Sigmoid colon (tissue), 4 donors: ENCODE results near the gene NEK2.

Experiments
- EP300 ChIP-seq, 4 donors: sonication (generic); formaldehyde crosslinking; IDR thresholded peaks; one replicate each; pipeline ENCODE4 v1.6.1; 2017; ENCODE audit warnings: antibody characterized with exemption in 4 of 4
- POLR2A ChIP-seq, 2 donors: fragments of 450-650 bp; IDR thresholded peaks; one replicate each; pipeline ENCODE4 v1.6.1; 2016; ENCODE audit warnings: antibody characterized with exemption in 2 of 2, mild to moderate bottlenecking in 2 of 2, moderate library complexity in 2 of 2
- POLR2AphosphoS5 ChIP-seq, 4 donors: sonication (generic); formaldehyde crosslinking; IDR thresholded peaks; one replicate each; pipeline ENCODE4 v1.6.1; 2017; ENCODE audit warnings: antibody characterized with exemption in 4 of 4
- TF ChIP-seq, protein P1 (sequence below), 4 experiments: fragments of 450-650 bp in 3 of 4; fragments of 200-600 bp in 1 of 4; IDR thresholded peaks; one replicate each; pipeline ENCODE4 v1.5.1; 2016 to 2019; ENCODE audit warnings: antibody characterized with exemption in 4 of 4, mild to moderate bottlenecking in 3 of 4, moderate library complexity in 2 of 4

DNA sequence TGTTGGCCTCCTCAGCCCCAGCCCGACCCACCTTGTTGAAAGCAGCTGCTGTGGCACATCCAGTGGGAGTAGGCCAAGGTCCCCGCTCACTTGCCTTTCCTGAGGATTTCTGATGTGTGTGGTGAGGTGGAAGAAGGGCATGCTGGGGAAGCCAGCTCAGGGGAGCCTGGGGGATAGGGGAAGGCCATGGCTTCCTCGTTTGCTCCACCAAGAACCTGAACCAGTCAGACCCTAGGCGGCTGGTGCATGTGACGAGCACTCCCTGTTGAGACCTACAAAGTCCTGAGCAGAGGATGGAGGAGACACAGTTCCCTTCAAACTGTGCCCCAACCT lies 58.5 kb downstream of the NEK2 start:
- TF ChIP-seq, protein P1, sequence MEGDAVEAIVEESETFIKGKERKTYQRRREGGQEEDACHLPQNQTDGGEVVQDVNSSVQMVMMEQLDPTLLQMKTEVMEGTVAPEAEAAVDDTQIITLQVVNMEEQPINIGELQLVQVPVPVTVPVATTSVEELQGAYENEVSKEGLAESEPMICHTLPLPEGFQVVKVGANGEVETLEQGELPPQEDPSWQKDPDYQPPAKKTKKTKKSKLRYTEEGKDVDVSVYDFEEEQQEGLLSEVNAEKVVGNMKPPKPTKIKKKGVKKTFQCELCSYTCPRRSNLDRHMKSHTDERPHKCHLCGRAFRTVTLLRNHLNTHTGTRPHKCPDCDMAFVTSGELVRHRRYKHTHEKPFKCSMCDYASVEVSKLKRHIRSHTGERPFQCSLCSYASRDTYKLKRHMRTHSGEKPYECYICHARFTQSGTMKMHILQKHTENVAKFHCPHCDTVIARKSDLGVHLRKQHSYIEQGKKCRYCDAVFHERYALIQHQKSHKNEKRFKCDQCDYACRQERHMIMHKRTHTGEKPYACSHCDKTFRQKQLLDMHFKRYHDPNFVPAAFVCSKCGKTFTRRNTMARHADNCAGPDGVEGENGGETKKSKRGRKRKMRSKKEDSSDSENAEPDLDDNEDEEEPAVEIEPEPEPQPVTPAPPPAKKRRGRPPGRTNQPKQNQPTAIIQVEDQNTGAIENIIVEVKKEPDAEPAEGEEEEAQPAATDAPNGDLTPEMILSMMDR (IDR thresholded peaks at IDR 0.05) = no peak
- TF ChIP-seq POLR2A (IDR thresholded peaks at IDR 0.05) (no peak), EP300 (IDR thresholded peaks at IDR 0.05) (no peak), POLR2AphosphoS5 (IDR thresholded peaks at IDR 0.05) (no peak)
